WERI-Rb-1 (cell line): ENCODE measurements around the gene ZNF33B.

Experiments used
- DNase-seq: peaks from one replicate; pipeline ENCODE4 v3.0.0-alpha.2; 2020
- H3K27ac ChIP-seq: fragments of 250-450 bp; sonication (Bioruptor Pico); 2 replicates; pipeline ENCODE4 v1.5.1; 2020; ENCODE audit warnings: mild to moderate bottlenecking, moderate library complexity
- H3K27me3 ChIP-seq: fragments of 250-450 bp; sonication (Bioruptor Pico); 2 replicates; pipeline ENCODE4 v1.5.1; 2021; ENCODE audit warnings: mild to moderate bottlenecking, low read depth, moderate library complexity; ENCODE audit not compliant: insufficient read depth, severe bottlenecking
- H3K36me3 ChIP-seq: fragments of 250-450 bp; sonication (Bioruptor Pico); 2 replicates; pipeline ENCODE4 v1.5.1; 2020; ENCODE audit warnings: mild to moderate bottlenecking, moderate library complexity
- H3K4me3 ChIP-seq: 2 replicates; pipeline ENCODE4 v1.5.1; 2011; ENCODE audit warnings: low read depth, mild to moderate bottlenecking, control low read depth, low read length
- H3K9me3 ChIP-seq: fragments of 250-450 bp; sonication (Bioruptor Pico); 2 replicates; pipeline ENCODE4 v1.5.1; 2021; ENCODE audit warnings: mild to moderate bottlenecking, moderate library complexity; ENCODE audit not compliant: severe bottlenecking
- TF ChIP-seq, protein P1 (sequence below): IDR thresholded peaks from 2 replicates; pipeline ENCODE4 v1.5.1; 2011; ENCODE audit warnings: low read depth, mild to moderate bottlenecking, control low read depth, inconsistent platforms, low read length

The ZNF33B gene

DNA sequence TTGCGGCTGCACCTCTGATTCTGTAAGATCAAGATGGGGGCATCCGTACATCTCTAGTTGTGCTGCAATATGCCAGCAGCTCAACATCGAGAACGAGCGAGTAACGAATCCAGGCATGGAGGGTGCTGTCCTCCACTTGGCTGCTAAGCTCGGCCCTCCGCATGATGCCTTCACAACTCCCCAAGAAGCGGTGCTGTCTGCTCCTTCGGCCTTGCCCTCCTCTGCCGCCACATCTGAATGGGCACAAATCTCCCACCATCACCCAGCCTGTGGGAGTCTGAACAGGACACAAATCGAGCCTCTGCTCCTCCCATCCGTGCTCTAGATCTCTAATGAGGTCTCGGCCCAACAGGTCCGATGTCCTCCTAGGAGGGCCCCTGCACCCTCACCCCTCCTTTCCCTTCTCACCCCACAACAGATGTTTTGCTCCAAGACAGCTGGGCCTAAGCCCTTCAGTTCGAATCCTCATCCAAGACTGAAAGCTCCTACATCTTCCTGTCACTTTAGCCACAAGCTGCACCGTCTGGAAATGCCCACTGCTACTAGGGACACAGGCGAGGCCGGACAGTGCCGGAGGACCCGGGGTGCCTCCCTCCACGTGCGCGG is 86.7 kb downstream of the ZNF33B start:
- Histone ChIP-seq H3K27ac (peak overlapping the region; percentile 52; the same call in 1 of the 2 replicates), H3K9me3 (no peaks in the 10 kb centered on the region), H3K36me3 (peaks cover 3% of the 10 kb centered on the region), H3K4me3 (peak overlapping the region; percentile 95), H3K27me3 (no peaks in the 10 kb centered on the region)
- TF ChIP-seq, protein P1, sequence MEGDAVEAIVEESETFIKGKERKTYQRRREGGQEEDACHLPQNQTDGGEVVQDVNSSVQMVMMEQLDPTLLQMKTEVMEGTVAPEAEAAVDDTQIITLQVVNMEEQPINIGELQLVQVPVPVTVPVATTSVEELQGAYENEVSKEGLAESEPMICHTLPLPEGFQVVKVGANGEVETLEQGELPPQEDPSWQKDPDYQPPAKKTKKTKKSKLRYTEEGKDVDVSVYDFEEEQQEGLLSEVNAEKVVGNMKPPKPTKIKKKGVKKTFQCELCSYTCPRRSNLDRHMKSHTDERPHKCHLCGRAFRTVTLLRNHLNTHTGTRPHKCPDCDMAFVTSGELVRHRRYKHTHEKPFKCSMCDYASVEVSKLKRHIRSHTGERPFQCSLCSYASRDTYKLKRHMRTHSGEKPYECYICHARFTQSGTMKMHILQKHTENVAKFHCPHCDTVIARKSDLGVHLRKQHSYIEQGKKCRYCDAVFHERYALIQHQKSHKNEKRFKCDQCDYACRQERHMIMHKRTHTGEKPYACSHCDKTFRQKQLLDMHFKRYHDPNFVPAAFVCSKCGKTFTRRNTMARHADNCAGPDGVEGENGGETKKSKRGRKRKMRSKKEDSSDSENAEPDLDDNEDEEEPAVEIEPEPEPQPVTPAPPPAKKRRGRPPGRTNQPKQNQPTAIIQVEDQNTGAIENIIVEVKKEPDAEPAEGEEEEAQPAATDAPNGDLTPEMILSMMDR, result no peak
- peak; percentile 9 for DNase-seq

GRCh38 chr10:42549851-42550250 is 88.5 kb downstream of the ZNF33B start:
- H3K4me3 ChIP-seq, result no peak overlapping the region
- no peaks in the 10 kb centered on the region for H3K27me3 ChIP-seq
- H3K9me3 ChIP-seq, result no peaks in the 10 kb centered on the region
- peaks cover 3% of the 10 kb centered on the region for H3K36me3 ChIP-seq
- DNase-seq, result no peak
- H3K27ac ChIP-seq, result no peak overlapping the region
- TF ChIP-seq, protein P1, result no peak

GRCh38 chr10:42548254-42548653 is 90.1 kb downstream of the ZNF33B start:
- no peaks in the 10 kb centered on the region for H3K9me3 ChIP-seq

GRCh38 chr10:42544945-42545344 is 93.4 kb downstream of the ZNF33B start:
- TF ChIP-seq, protein P1, result no peak
- peaks cover 4% of the 10 kb centered on the region for H3K9me3 ChIP-seq
- no peak overlapping the region for H3K27ac ChIP-seq
- DNase-seq, result no peak
- no peak overlapping the region for H3K4me3 ChIP-seq
- H3K36me3 ChIP-seq, result peaks cover 6% of the 10 kb centered on the region
- H3K27me3 ChIP-seq, result no peaks in the 10 kb centered on the region

More at GRCh38 chr10:42548254-42548653, 90.1 kb downstream of the ZNF33B start:
- TF ChIP-seq, protein P1, result no peak
- no peak for DNase-seq
- Histone ChIP-seq H3K36me3 (peaks cover 3% of the 10 kb centered on the region), H3K4me3 (no peak overlapping the region), H3K27ac (no peak overlapping the region), H3K27me3 (no peaks in the 10 kb centered on the region)

GRCh38 chr10:42543840-42544372 is 94.5 kb downstream of the ZNF33B start:
- Histone ChIP-seq H3K36me3 (peaks cover 11% of the 10 kb centered on the region), H3K27me3 (no peaks in the 10 kb centered on the region), H3K9me3 (peaks cover 15% of the 10 kb centered on the region), H3K27ac (no peak overlapping the region), H3K4me3 (no peak overlapping the region)
- no peak for DNase-seq
- TF ChIP-seq, protein P1, result no peak
